Activated CD8-positive, alpha-beta T cell treated with anti-CD3 and anti-CD28 coated beads for 36 hours (primary cell): ENCODE data around the gene RSPH9. TPM values are rescaled to one million over a fixed set of nuclear protein-coding genes. Genes with fewer than 3 reads are reported as not detected.

Experiments
- ATAC-seq: fragments of 200-7000 bp; cut with Tn5 transposase; one replicate; pipeline ENCODE4 v1.10.0; 2021; ENCODE audit warnings: mild to moderate bottlenecking, moderate library complexity
- CTCF ChIA-PET: fragments of 350-600 bp; sonication (Branson Sonifier 250); formaldehyde crosslinking; loops from one replicate; lab custom pipeline; 2021; ENCODE audit warnings: antibody characterized with exemption; lab: Charles Lee
- POLR2A ChIA-PET: fragments of 350-600 bp; sonication (Branson Sonifier 250); formaldehyde crosslinking; loops from one replicate; lab custom pipeline; 2021; ENCODE audit warnings: antibody characterized with exemption; lab: Charles Lee
- DNase-seq: peaks from one replicate; pipeline ENCODE4 v3.0.0-alpha.2; 2020
- H3K27ac Mint-ChIP-seq: one replicate; pipeline ENCODE4 v1.8.0; 2021; ENCODE audit warnings: mild to moderate bottlenecking, mixed read lengths
- H3K27me3 Mint-ChIP-seq: one replicate; pipeline ENCODE4 v1.8.0; 2021; ENCODE audit warnings: mixed read lengths
- H3K36me3 Mint-ChIP-seq: one replicate; pipeline ENCODE4 v1.8.0; 2021; ENCODE audit warnings: low read depth, mixed read lengths
- H3K4me1 Mint-ChIP-seq: one replicate; pipeline ENCODE4 v1.8.0; 2021; ENCODE audit warnings: low read depth, mixed read lengths
- H3K4me3 Mint-ChIP-seq: one replicate; pipeline ENCODE4 v1.8.0; 2021; ENCODE audit warnings: mild to moderate bottlenecking, moderate library complexity, mixed read lengths
- H3K9me3 Mint-ChIP-seq: one replicate; pipeline ENCODE4 v1.8.0; 2021; ENCODE audit warnings: mixed read lengths
- CTCF ChIP-seq: fragments of 200-600 bp; IDR thresholded peaks from one replicate; pipeline ENCODE4 v1.8.0; 2022; ENCODE audit warnings: antibody characterized with exemption, mild to moderate bottlenecking
- intact Hi-C: fragments of 100-400 bp; cut with micrococcal nuclease; formaldehyde crosslinking; loops from one replicate; pipeline ENCODE4 v1.10.0; 2022
- total RNA-seq, 2 experiments: library from RNA; stranded (reverse); gene quantifications; one replicate each; pipeline ENCODE4 v1.2.3, GENCODE V29; 2021

Gene RSPH9
- total RNA-seq, 2 experiments from 2014 or later = 0.11 TPM; not detected in 1

GRCh38 chr6:43717822-43718221 is 73.0 kb downstream of the RSPH9 start:
- CTCF ChIA-PET = interaction anchor here (1.9 to 2.0 kb wide), 2 partner anchors 57 to 361 kb away, joined by 4 to 8 read pairs; no protein-coding TSS in a partner anchor
- POLR2A ChIA-PET = no interaction called here
- no peak for TF ChIP-seq CTCF

GRCh38 chr6:43718387-43719105 is 73.7 kb downstream of the RSPH9 start:
- no peaks in the 10 kb centered on the region for H3K36me3 Mint-ChIP-seq
- ChIA-PET CTCF (interaction anchor here (0.6 to 2.0 kb wide), 4 partner anchors 51 to 361 kb away, joined by 3 to 8 read pairs (median 4); no protein-coding TSS in a partner anchor), POLR2A (no interaction called here)

More at GRCh38 chr6:43717822-43718221, 73.0 kb downstream of the RSPH9 start:
- DNase-seq (no peak), ATAC-seq (no peak)
- H3K9me3 Mint-ChIP-seq = no peaks in the 10 kb centered on the region
- no peak overlapping the region for H3K4me3 Mint-ChIP-seq
- no peak overlapping the region for H3K27ac Mint-ChIP-seq
- no peaks in the 10 kb centered on the region for H3K4me1 Mint-ChIP-seq
- intact Hi-C loops = no loop called here
- H3K36me3 Mint-ChIP-seq = no peaks in the 10 kb centered on the region
- no peaks in the 10 kb centered on the region for H3K27me3 Mint-ChIP-seq

GRCh38 chr6:43719511-43719910 is 74.7 kb downstream of the RSPH9 start:
- H3K4me3 Mint-ChIP-seq = no peak overlapping the region
- intact Hi-C loops = no loop called here
- CTCF ChIA-PET = interaction anchor here (0.6 to 2.0 kb wide), 4 partner anchors 52 to 360 kb away, joined by 3 to 8 read pairs (median 4); no protein-coding TSS in a partner anchor
- no peaks in the 10 kb centered on the region for H3K27me3 Mint-ChIP-seq
- ATAC-seq = no peak
- no peak for DNase-seq
- H3K27ac Mint-ChIP-seq = no peak overlapping the region
- POLR2A ChIA-PET = no interaction called here
- H3K9me3 Mint-ChIP-seq = no peaks in the 10 kb centered on the region
- peaks cover 9% of the 10 kb centered on the region for H3K4me1 Mint-ChIP-seq
- TF ChIP-seq CTCF = no peak
- H3K36me3 Mint-ChIP-seq = no peaks in the 10 kb centered on the region

More at GRCh38 chr6:43718387-43719105, 73.7 kb downstream of the RSPH9 start:
- no peaks in the 10 kb centered on the region for H3K27me3 Mint-ChIP-seq
- DNase-seq = no peak
- ATAC-seq = no peak
- H3K4me1 Mint-ChIP-seq = no peaks in the 10 kb centered on the region
- H3K4me3 Mint-ChIP-seq = no peak overlapping the region
- H3K9me3 Mint-ChIP-seq = no peaks in the 10 kb centered on the region
- no peak for TF ChIP-seq CTCF
- no peak overlapping the region for H3K27ac Mint-ChIP-seq
- intact Hi-C loops = no loop called here

GRCh38 chr6:43720999-43721398 is 76.2 kb downstream of the RSPH9 start:
- intact Hi-C loops = loop anchor here (5.0 kb wide), 1 partner anchor 51 kb away; the partner anchor contains the start of gene VEGFA
- POLR2A ChIA-PET = no interaction called here
- Mint-ChIP-seq H3K27ac (no peak overlapping the region), H3K27me3 (no peaks in the 10 kb centered on the region), H3K9me3 (no peaks in the 10 kb centered on the region), H3K4me1 (peaks cover 24% of the 10 kb centered on the region), H3K4me3 (no peak overlapping the region), H3K36me3 (no peaks in the 10 kb centered on the region)
- ATAC-seq (no peak), DNase-seq (no peak)
- TF ChIP-seq CTCF = no peak
- CTCF ChIA-PET = interaction anchor here (1.2 to 4.8 kb wide), 7 partner anchors 41 to 358 kb away, joined by 3 to 69 read pairs (median 7); partner anchors contain the start of gene VEGFA

Other genes with a start within 250 kb of the RSPH9 start
- gene ABCC10, start 217.5 kb upstream of the RSPH9 start, total RNA-seq = 10 to 100 TPM; 27.2 to 27.5 TPM
- gene DLK2, start 189.5 kb upstream of the RSPH9 start, total RNA-seq = 1 to 10 TPM; 1.0 to 1.1 TPM
- gene TJAP1, start 167.5 kb upstream of the RSPH9 start, total RNA-seq = 10 to 100 TPM; 30.2 to 32.9 TPM
- gene LRRC73, start 134.7 kb upstream of the RSPH9 start, total RNA-seq = under 1 TPM; 0.11 to 0.18 TPM
- gene YIPF3, start 128.1 kb upstream of the RSPH9 start, total RNA-seq = 10 to 100 TPM; 32.6 to 33.9 TPM
- 10 to 100 TPM; 43.1 to 50.5 TPM for gene POLR1C, start 127.9 kb upstream of the RSPH9 start, total RNA-seq
- gene XPO5, start 69.0 kb upstream of the RSPH9 start, total RNA-seq = 10 to 100 TPM; 92.3 to 92.6 TPM
- 10 to 100 TPM; 37.9 to 42.1 TPM for gene POLH, start 68.9 kb upstream of the RSPH9 start, total RNA-seq
- 10 to 100 TPM; 46.2 to 55.3 TPM for gene GTPBP2, start 15.8 kb upstream of the RSPH9 start, total RNA-seq
- 10 to 100 TPM; 29.0 to 31.7 TPM for gene MAD2L1BP, start 9.2 kb upstream of the RSPH9 start, total RNA-seq
- gene MRPS18A, start 42.8 kb downstream of the RSPH9 start, total RNA-seq = 10 to 100 TPM; 45.4 to 52.9 TPM
- 100 to 1,000 TPM in 1 of 2 experiments, 10 to 100 TPM in 1; 93.7 to 104 TPM for gene VEGFA, start 125.2 kb downstream of the RSPH9 start, total RNA-seq